Dermis blood vessel endothelial cell (primary cell): ENCODE measurements around the gene ERO1B. TPM values are rescaled to one million over a fixed set of nuclear protein-coding genes. Genes with fewer than 3 reads are reported as not detected.
"Not testable (repeated sequence)": the region's sequence is repeated elsewhere in the genome, so short reads cannot be mapped to it uniquely, and the experiment has no call there.

Source experiments
- DNase-seq: peaks from one replicate; pipeline ENCODE4 v3.0.0; 2010
- total RNA-seq: library from RNA; depleted of rRNA; stranded (reverse); fragments of >200 nt; gene quantifications from 2 replicates; pipeline ENCODE4 v1.2.3, GENCODE V29; 2014

Gene ERO1B
- 4.4 and 8.2 TPM in 2 replicates for total RNA-seq

GRCh38 chr1:236281654-236282424 lies at the start of gene ERO1B:
Gene ERO1B (minus strand): TSS chr1:236281958. CDS start chr1:236281783, 175 bp downstream.
- DNase-seq, result peak; percentile 95

GRCh38 chr1:236331412-236331811 lies 49.7 kb upstream of the ERO1B start:
- DNase-seq, result not testable (repeated sequence)

- no peak for DNase-seq
Measured at GRCh38 chr1:236326432-236326831, 44.7 kb upstream of the ERO1B start.

- no peak for DNase-seq
Measured at GRCh38 chr1:236325567-236325966, 43.8 kb upstream of the ERO1B start.

- no peak for DNase-seq
Measured at GRCh38 chr1:236323819-236324411, 42.2 kb upstream of the ERO1B start.

- no peak for DNase-seq
Measured at GRCh38 chr1:236322566-236323409, 41.0 kb upstream of the ERO1B start.

- no peak for DNase-seq
Measured at GRCh38 chr1:236321101-236321500, 39.3 kb upstream of the ERO1B start.

GRCh38 chr1:236320671-236321070 lies 38.9 kb upstream of the ERO1B start:
- no peak for DNase-seq

- no peak for DNase-seq
Measured at GRCh38 chr1:236320214-236320613, 38.5 kb upstream of the ERO1B start.

- DNase-seq, result no peak
Measured at GRCh38 chr1:236316437-236316836, 34.7 kb upstream of the ERO1B start.

GRCh38 chr1:236315518-236315917 lies 33.8 kb upstream of the ERO1B start:
- DNase-seq, result no peak

GRCh38 chr1:236315092-236315491 lies 33.3 kb upstream of the ERO1B start:
- no peak for DNase-seq

- DNase-seq, result not testable (repeated sequence)
Measured at GRCh38 chr1:236314050-236314449, 32.3 kb upstream of the ERO1B start.

- DNase-seq, result no peak
Measured at GRCh38 chr1:236313427-236313826, 31.7 kb upstream of the ERO1B start.

- peak; percentile 2 for DNase-seq
Measured at GRCh38 chr1:236311040-236311439, 29.3 kb upstream of the ERO1B start.

GRCh38 chr1:236308827-236309226 lies 27.1 kb upstream of the ERO1B start:
- DNase-seq, result no peak

GRCh38 chr1:236307435-236307834 lies 25.7 kb upstream of the ERO1B start:
- no peak for DNase-seq

GRCh38 chr1:236304682-236305081 lies 22.9 kb upstream of the ERO1B start:
- no peak for DNase-seq

- DNase-seq, result no peak
Measured at GRCh38 chr1:236303675-236304074, 21.9 kb upstream of the ERO1B start.

- no peak for DNase-seq
Measured at GRCh38 chr1:236302941-236303340, 21.2 kb upstream of the ERO1B start.

- no peak for DNase-seq
Measured at GRCh38 chr1:236301958-236302335, 20.2 kb upstream of the ERO1B start.

- DNase-seq, result no peak
Measured at GRCh38 chr1:236301080-236301957, 19.6 kb upstream of the ERO1B start.
